ENCODE measurements around the gene NFIA.
"Not testable (repeated sequence)": the region's sequence is repeated elsewhere in the genome, so short reads cannot be mapped to it uniquely, and the experiment has no call there.

Gene NFIA

GRCh38 chr1:61271412-61271789, 189.0 kb downstream of the NFIA start:
- no peak for DNase-seq (ENCODE audit: low read depth)

- no peak for DNase-seq (ENCODE audit: low read depth)
These were observed 190.9 kb downstream of the NFIA start for GRCh38 chr1:61273167-61273705.

GRCh38 chr1:61273861-61274260, 191.5 kb downstream of the NFIA start:
- no peak for DNase-seq (ENCODE audit: low read depth)

- DNase-seq (ENCODE audit: low read depth) = no peak
These were observed 192.6 kb downstream of the NFIA start for GRCh38 chr1:61274939-61275338.

GRCh38 chr1:61276246-61276645, 193.9 kb downstream of the NFIA start:
- DNase-seq (ENCODE audit: low read depth) = no peak

GRCh38 chr1:61277121-61277690, 194.8 kb downstream of the NFIA start:
- DNase-seq (ENCODE audit: low read depth) = no peak

GRCh38 chr1:61278503-61278902, 196.1 kb downstream of the NFIA start:
- not testable (repeated sequence) for DNase-seq (ENCODE audit: low read depth)

- no peak for DNase-seq (ENCODE audit: low read depth)
These were observed 196.6 kb downstream of the NFIA start for GRCh38 chr1:61278966-61279365.

GRCh38 chr1:61279570-61279969, 197.2 kb downstream of the NFIA start:
- DNase-seq (ENCODE audit: low read depth) = no peak

GRCh38 chr1:61280452-61280851, 198.1 kb downstream of the NFIA start:
- no peak for DNase-seq (ENCODE audit: low read depth)

GRCh38 chr1:61282387-61282786, 200.0 kb downstream of the NFIA start:
- no peak for DNase-seq (ENCODE audit: low read depth)

- DNase-seq (ENCODE audit: low read depth) = no peak
These were observed 202.0 kb downstream of the NFIA start for GRCh38 chr1:61284248-61284854.

- DNase-seq (ENCODE audit: low read depth) = no peak
These were observed 202.6 kb downstream of the NFIA start for GRCh38 chr1:61284936-61285335.

- no peak for DNase-seq (ENCODE audit: low read depth)
These were observed 203.1 kb downstream of the NFIA start for GRCh38 chr1:61285371-61285885.

- no peak for DNase-seq (ENCODE audit: low read depth)
These were observed 204.7 kb downstream of the NFIA start for GRCh38 chr1:61287014-61287413.

- DNase-seq (ENCODE audit: low read depth) = no peak
These were observed 205.4 kb downstream of the NFIA start for GRCh38 chr1:61287734-61288133.

- DNase-seq (ENCODE audit: low read depth) = no peak
These were observed 207.1 kb downstream of the NFIA start for GRCh38 chr1:61289232-61290098.

GRCh38 chr1:61290525-61290924, 208.2 kb downstream of the NFIA start:
- no peak for DNase-seq (ENCODE audit: low read depth)

GRCh38 chr1:61293197-61293596, 210.8 kb downstream of the NFIA start:
- no peak for DNase-seq (ENCODE audit: low read depth)

GRCh38 chr1:61293986-61294504, 211.7 kb downstream of the NFIA start:
- no peak for DNase-seq (ENCODE audit: low read depth)

GRCh38 chr1:61294930-61295329, 212.6 kb downstream of the NFIA start:
- DNase-seq (ENCODE audit: low read depth) = no peak

- no peak for DNase-seq (ENCODE audit: low read depth)
These were observed 213.6 kb downstream of the NFIA start for GRCh38 chr1:61295818-61296537.

Data from T follicular helper cell (primary cell).